GM12878 (cell line): Measurements from ENCODE around the gene ZNFX1. TPM values are rescaled to one million over a fixed set of nuclear protein-coding genes. Genes with fewer than 3 reads are reported as not detected.

ENCODE experiments used
- BMI1 ChIP-seq: fragments of 450-650 bp; IDR thresholded peaks from 2 replicates; pipeline ENCODE4 v1.6.1; 2016; ENCODE audit warnings: mild to moderate bottlenecking, moderate library complexity, borderline replicate concordance
- HCFC1 ChIP-seq: fragments of 150-350 bp; IDR thresholded peaks from 2 replicates; pipeline ENCODE4 v1.6.1; 2014; ENCODE audit warnings: low read length
- IKZF2 ChIP-seq, 2 experiments: fragments of 450-650 bp; IDR thresholded peaks; 2 replicates each; pipeline ENCODE4 v1.6.1; 2017; ENCODE audit warnings: mild to moderate bottlenecking in 2 of 2, moderate library complexity in 2 of 2
- IRF4 ChIP-seq: IDR thresholded peaks from 2 replicates; pipeline ENCODE4 v1.6.1; 2011; ENCODE audit warnings: low read depth, low read length
- KAT2A ChIP-seq: conservative IDR thresholded peaks from 2 replicates; pipeline ENCODE4 v1.6.1; 2011; ENCODE audit warnings: low read depth, low read length; ENCODE audit not compliant: control insufficient read depth
- MEF2A ChIP-seq: IDR thresholded peaks from 2 replicates; pipeline ENCODE4 v1.6.1; 2011; ENCODE audit warnings: low read depth, mild to moderate bottlenecking, low read length, moderate library complexity; ENCODE audit not compliant: insufficient read depth
- MTA3 ChIP-seq: IDR thresholded peaks from 2 replicates; pipeline ENCODE4 v1.6.1; 2012; ENCODE audit warnings: low read length, inconsistent platforms, borderline replicate concordance
- NFIC ChIP-seq: IDR thresholded peaks from 2 replicates; pipeline ENCODE4 v1.6.1; 2012; ENCODE audit warnings: low read depth, mild to moderate bottlenecking, inconsistent platforms, low read length, moderate library complexity
- SIX5 ChIP-seq: IDR thresholded peaks from 2 replicates; pipeline ENCODE4 v1.6.1; 2011; ENCODE audit warnings: mild to moderate bottlenecking, low read depth, low read length, moderate library complexity; ENCODE audit not compliant: severe bottlenecking
- YY1 ChIP-seq: IDR thresholded peaks from 2 replicates; pipeline ENCODE4 v1.6.1; 2011; ENCODE audit warnings: low read depth, mild to moderate bottlenecking, low read length
- polyA plus RNA-seq, 11 experiments: library from polyadenylated mRNA; depleted of rRNA in 4 of 11; unstranded in 6 of 11; stranded (reverse) in 5 of 11; fragments of >200 nt; fragmentation: Nextera tagmentation in 4 of 11; fragmentation: Illumina TruSeq in 1 of 11; extraction: Ambion mirVana in 4 of 11; extraction: Trizol in 1 of 11; gene quantifications; 1 replicate in 1 of 11; 2 replicates in 10 of 11; pipeline versions ENCODE4 v1.2.1 to v1.2.3, GENCODE V29; 2011 to 2016; ENCODE audit warnings: inconsistent platforms in 2 of 11, missing spikeins in 2 of 11, low read depth in 1 of 11
- total RNA-seq, 4 experiments: library from RNA; depleted of rRNA in 3 of 4; stranded (reverse); fragments of >200 nt in 3 of 4; fragmentation: Illumina TruSeq in 1 of 4; extraction: Trizol in 1 of 4; gene quantifications; 2 replicates each; pipeline versions ENCODE4 v1.2.1 to v1.2.3, GENCODE V29; 2013 to 2021
- TF ChIP-seq, protein P1 (sequence below): fragments of 150-350 bp; IDR thresholded peaks from 2 replicates; pipeline ENCODE4 v1.6.1; 2016; ENCODE audit warnings: low read depth, low read length
- TF ChIP-seq, protein P2 (sequence below): IDR thresholded peaks from 2 replicates; pipeline ENCODE4 v1.6.1; 2011; ENCODE audit warnings: low read depth, low read length, improper control_type of control experiment, borderline replicate concordance
- TF ChIP-seq, protein P3 (sequence below): IDR thresholded peaks from 2 replicates; pipeline ENCODE4 v1.6.1; 2012; ENCODE audit warnings: low read depth, low read length, improper control_type of control experiment
- TF ChIP-seq, protein P4 (sequence below): IDR thresholded peaks from 2 replicates; pipeline ENCODE4 v1.6.1; 2011; ENCODE audit warnings: mild to moderate bottlenecking, low read depth, low read length, moderate library complexity; ENCODE audit not compliant: insufficient replicate concordance
- TF ChIP-seq, protein P5 (sequence below): IDR thresholded peaks from 2 replicates; pipeline ENCODE4 v1.6.1; 2012; ENCODE audit warnings: low read length, inconsistent platforms
- TF ChIP-seq, protein P6 (sequence below): fragments of 450-650 bp; formaldehyde crosslinking; IDR thresholded peaks from 2 replicates; pipeline ENCODE4 v1.4.0; 2020; ENCODE audit warnings: mild to moderate bottlenecking, moderate library complexity

Gene ZNFX1
- total and polyA plus RNA-seq, 10 of the 15 experiments (the other 5 are each of a cell fraction or from before 2014, with no cell fraction given): 7.4 to 31.5 (median 25.6) TPM

DNA sequence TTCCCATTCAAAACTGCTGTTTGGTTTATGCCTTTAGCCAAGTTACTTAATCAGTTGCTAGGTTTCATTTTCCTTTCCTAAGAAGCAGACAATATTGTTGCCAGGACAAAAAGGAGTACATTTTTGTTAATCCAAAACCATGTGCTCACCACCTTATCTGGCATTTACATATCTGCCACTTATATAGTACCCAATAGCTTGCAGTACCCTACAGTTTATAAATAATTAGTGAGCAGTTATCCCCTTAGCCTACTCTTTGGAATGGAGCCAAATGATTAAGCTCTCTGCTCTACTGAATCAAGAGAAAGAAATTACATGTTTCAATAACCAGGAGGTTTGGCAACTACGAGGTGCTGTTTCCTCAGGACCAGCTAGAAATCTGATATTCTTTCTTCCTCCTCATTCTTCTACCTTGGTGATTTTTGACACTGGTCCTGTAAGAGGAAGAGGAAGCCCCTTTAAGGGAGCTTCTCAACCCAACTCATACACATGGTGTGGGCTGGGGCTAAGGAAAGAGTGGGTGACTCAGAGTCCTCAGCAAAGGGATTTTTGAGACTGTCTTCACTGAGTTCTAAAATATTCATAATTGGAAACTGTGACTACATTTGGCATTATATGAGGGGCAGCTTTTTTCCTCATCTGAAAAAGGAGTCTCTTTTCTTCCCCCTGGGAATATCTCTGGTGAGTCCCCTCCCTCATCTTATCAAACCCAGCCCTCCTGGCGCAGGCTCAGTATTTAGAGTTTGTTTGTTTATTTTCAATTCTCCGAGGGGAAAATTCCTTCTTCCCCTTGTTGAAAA, 1.5 kb downstream of the ZNFX1 start (continued):
- no peak for TF ChIP-seq KAT2A
- TF ChIP-seq, protein P1, sequence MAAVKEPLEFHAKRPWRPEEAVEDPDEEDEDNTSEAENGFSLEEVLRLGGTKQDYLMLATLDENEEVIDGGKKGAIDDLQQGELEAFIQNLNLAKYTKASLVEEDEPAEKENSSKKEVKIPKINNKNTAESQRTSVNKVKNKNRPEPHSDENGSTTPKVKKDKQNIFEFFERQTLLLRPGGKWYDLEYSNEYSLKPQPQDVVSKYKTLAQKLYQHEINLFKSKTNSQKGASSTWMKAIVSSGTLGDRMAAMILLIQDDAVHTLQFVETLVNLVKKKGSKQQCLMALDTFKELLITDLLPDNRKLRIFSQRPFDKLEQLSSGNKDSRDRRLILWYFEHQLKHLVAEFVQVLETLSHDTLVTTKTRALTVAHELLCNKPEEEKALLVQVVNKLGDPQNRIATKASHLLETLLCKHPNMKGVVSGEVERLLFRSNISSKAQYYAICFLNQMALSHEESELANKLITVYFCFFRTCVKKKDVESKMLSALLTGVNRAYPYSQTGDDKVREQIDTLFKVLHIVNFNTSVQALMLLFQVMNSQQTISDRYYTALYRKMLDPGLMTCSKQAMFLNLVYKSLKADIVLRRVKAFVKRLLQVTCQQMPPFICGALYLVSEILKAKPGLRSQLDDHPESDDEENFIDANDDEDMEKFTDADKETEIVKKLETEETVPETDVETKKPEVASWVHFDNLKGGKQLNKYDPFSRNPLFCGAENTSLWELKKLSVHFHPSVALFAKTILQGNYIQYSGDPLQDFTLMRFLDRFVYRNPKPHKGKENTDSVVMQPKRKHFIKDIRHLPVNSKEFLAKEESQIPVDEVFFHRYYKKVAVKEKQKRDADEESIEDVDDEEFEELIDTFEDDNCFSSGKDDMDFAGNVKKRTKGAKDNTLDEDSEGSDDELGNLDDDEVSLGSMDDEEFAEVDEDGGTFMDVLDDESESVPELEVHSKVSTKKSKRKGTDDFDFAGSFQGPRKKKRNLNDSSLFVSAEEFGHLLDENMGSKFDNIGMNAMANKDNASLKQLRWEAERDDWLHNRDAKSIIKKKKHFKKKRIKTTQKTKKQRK: no peak
- TF ChIP-seq, protein P2, sequence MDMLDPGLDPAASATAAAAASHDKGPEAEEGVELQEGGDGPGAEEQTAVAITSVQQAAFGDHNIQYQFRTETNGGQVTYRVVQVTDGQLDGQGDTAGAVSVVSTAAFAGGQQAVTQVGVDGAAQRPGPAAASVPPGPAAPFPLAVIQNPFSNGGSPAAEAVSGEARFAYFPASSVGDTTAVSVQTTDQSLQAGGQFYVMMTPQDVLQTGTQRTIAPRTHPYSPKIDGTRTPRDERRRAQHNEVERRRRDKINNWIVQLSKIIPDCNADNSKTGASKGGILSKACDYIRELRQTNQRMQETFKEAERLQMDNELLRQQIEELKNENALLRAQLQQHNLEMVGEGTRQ: no peak
- TF ChIP-seq BMI1: no peak
- TF ChIP-seq, protein P3, sequence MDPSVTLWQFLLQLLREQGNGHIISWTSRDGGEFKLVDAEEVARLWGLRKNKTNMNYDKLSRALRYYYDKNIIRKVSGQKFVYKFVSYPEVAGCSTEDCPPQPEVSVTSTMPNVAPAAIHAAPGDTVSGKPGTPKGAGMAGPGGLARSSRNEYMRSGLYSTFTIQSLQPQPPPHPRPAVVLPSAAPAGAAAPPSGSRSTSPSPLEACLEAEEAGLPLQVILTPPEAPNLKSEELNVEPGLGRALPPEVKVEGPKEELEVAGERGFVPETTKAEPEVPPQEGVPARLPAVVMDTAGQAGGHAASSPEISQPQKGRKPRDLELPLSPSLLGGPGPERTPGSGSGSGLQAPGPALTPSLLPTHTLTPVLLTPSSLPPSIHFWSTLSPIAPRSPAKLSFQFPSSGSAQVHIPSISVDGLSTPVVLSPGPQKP: peak; percentile 87
- TF ChIP-seq MEF2A: no peak
- TF ChIP-seq, protein P4, sequence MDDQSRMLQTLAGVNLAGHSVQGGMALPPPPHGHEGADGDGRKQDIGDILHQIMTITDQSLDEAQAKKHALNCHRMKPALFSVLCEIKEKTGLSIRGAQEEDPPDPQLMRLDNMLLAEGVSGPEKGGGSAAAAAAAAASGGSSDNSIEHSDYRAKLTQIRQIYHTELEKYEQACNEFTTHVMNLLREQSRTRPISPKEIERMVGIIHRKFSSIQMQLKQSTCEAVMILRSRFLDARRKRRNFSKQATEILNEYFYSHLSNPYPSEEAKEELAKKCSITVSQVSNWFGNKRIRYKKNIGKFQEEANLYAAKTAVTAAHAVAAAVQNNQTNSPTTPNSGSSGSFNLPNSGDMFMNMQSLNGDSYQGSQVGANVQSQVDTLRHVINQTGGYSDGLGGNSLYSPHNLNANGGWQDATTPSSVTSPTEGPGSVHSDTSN: no peak
- peak; percentile 65 for TF ChIP-seq NFIC
- TF ChIP-seq MTA3: no peak
- TF ChIP-seq IKZF2 (IDR thresholded peaks at IDR 0.05): no peak
- TF ChIP-seq, protein P5, sequence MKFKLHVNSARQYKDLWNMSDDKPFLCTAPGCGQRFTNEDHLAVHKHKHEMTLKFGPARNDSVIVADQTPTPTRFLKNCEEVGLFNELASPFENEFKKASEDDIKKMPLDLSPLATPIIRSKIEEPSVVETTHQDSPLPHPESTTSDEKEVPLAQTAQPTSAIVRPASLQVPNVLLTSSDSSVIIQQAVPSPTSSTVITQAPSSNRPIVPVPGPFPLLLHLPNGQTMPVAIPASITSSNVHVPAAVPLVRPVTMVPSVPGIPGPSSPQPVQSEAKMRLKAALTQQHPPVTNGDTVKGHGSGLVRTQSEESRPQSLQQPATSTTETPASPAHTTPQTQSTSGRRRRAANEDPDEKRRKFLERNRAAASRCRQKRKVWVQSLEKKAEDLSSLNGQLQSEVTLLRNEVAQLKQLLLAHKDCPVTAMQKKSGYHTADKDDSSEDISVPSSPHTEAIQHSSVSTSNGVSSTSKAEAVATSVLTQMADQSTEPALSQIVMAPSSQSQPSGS: no peak
- TF ChIP-seq, protein P6, sequence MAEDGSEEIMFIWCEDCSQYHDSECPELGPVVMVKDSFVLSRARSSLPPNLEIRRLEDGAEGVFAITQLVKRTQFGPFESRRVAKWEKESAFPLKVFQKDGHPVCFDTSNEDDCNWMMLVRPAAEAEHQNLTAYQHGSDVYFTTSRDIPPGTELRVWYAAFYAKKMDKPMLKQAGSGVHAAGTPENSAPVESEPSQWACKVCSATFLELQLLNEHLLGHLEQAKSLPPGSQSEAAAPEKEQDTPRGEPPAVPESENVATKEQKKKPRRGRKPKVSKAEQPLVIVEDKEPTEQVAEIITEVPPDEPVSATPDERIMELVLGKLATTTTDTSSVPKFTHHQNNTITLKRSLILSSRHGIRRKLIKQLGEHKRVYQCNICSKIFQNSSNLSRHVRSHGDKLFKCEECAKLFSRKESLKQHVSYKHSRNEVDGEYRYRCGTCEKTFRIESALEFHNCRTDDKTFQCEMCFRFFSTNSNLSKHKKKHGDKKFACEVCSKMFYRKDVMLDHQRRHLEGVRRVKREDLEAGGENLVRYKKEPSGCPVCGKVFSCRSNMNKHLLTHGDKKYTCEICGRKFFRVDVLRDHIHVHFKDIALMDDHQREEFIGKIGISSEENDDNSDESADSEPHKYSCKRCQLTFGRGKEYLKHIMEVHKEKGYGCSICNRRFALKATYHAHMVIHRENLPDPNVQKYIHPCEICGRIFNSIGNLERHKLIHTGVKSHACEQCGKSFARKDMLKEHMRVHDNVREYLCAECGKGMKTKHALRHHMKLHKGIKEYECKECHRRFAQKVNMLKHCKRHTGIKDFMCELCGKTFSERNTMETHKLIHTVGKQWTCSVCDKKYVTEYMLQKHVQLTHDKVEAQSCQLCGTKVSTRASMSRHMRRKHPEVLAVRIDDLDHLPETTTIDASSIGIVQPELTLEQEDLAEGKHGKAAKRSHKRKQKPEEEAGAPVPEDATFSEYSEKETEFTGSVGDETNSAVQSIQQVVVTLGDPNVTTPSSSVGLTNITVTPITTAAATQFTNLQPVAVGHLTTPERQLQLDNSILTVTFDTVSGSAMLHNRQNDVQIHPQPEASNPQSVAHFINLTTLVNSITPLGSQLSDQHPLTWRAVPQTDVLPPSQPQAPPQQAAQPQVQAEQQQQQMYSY (CRISPR knock-in tag): no peak
- TF ChIP-seq IRF4: no peak
- TF ChIP-seq SIX5: no peak
- TF ChIP-seq YY1: no peak
- TF ChIP-seq HCFC1: no peak
